ENCODE results near the gene CBLN3.

DNA sequence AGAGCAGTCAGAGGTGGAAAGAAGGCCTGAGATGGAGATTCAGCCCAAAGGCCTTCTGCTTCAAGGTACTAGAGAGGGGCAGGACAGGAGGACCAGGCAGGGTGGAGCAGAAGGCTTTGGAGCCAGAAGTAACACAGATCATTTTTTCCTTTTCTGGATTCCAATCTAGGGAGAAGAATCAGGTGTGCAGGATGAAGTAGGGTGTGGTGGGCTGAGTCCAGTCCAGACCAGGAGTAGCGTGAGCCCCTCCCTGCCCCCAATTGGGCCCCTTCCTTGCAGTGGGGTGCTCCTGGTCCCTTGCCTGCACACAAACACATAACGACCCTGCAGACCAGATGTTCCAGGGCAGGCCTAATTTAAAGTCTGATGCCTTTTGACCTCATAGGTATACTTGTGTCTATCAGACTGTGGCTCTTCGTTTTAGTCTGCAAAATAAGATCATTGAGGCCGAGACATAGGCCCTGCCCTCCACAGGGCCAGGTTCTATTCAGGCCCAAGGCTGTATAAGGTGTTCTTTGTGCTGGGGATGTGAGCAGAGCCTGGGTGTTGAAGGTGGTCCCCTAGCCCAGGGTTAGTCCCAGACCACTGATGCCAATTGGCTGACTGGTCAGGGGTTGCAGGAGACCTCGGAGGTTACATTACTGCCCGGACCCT lies 31.7 kb downstream of the CBLN3 start:
- TF ChIP-seq CTCF (IDR thresholded peaks at IDR 0.05; ENCODE audit: low read depth, low read length, missing input control): no peak
- TF ChIP-seq EGR1 (IDR thresholded peaks at IDR 0.05; ENCODE audit: low read depth in 2 of 2): no peak
- TF ChIP-seq SP1 (IDR thresholded peaks at IDR 0.05): no peak
